IPS-11a (cell line): ENCODE measurements around the gene AMMECR1.
"Not testable (repeated sequence)": the region's sequence is repeated elsewhere in the genome, so short reads cannot be mapped to it uniquely, and the experiment has no call there.

Experiments
- H3K4me3 ChIP-seq: one replicate; pipeline ENCODE4 v1.5.1; 2013; ENCODE audit warnings: low read depth, low read length, control low read depth

Gene AMMECR1

GRCh38 chrX:110317820-110318663, at the start of gene AMMECR1:
Gene AMMECR1 (minus strand): TSS chrX:110318085. CDS start chrX:110318071, 14 bp downstream.
- H3K4me3 ChIP-seq = peak within 1 kb of the TSS; percentile 67

GRCh38 chrX:110363244-110363643, 45.4 kb upstream of the AMMECR1 start:
- H3K4me3 ChIP-seq = no peak overlapping the region

- H3K4me3 ChIP-seq = no peak overlapping the region
Measured at GRCh38 chrX:110359273-110359672, 41.4 kb upstream of the AMMECR1 start.

- H3K4me3 ChIP-seq = no peak within 1 kb of the TSS
Measured at GRCh38 chrX:110358548-110358947, 40.7 kb upstream of the AMMECR1 start, which contains the start of gene RTL9. Gene RTL9 (plus strand): TSS chrX:110358848. CDS start chrX:110450618, 91,770 bp downstream.

GRCh38 chrX:110346681-110347080, 28.8 kb upstream of the AMMECR1 start:
- no peak overlapping the region for H3K4me3 ChIP-seq

GRCh38 chrX:110341189-110342035, 23.5 kb upstream of the AMMECR1 start:
- no peak overlapping the region for H3K4me3 ChIP-seq

- H3K4me3 ChIP-seq = no peak overlapping the region
Measured at GRCh38 chrX:110338935-110339334, 21.1 kb upstream of the AMMECR1 start.

- H3K4me3 ChIP-seq = not testable (repeated sequence)
Measured at GRCh38 chrX:110333458-110333857, 15.6 kb upstream of the AMMECR1 start.

- no peak overlapping the region for H3K4me3 ChIP-seq
Measured at GRCh38 chrX:110331444-110332030, 13.7 kb upstream of the AMMECR1 start.

- not testable (repeated sequence) for H3K4me3 ChIP-seq
Measured at GRCh38 chrX:110328613-110329012, 10.7 kb upstream of the AMMECR1 start.

GRCh38 chrX:110327336-110327735, 9.5 kb upstream of the AMMECR1 start:
- H3K4me3 ChIP-seq = no peak overlapping the region

GRCh38 chrX:110326712-110327111, 8.8 kb upstream of the AMMECR1 start:
- no peak overlapping the region for H3K4me3 ChIP-seq

GRCh38 chrX:110322603-110323002, 4.7 kb upstream of the AMMECR1 start:
- no peak overlapping the region for H3K4me3 ChIP-seq

GRCh38 chrX:110321670-110322069, 3.8 kb upstream of the AMMECR1 start:
- H3K4me3 ChIP-seq = no peak overlapping the region

- no peak overlapping the region for H3K4me3 ChIP-seq
Measured at GRCh38 chrX:110321081-110321480, 3.2 kb upstream of the AMMECR1 start.

- H3K4me3 ChIP-seq = no peak overlapping the region
Measured at GRCh38 chrX:110320381-110320987, 2.6 kb upstream of the AMMECR1 start.

- H3K4me3 ChIP-seq = no peak overlapping the region
Measured at GRCh38 chrX:110318664-110318968, 731 bp upstream of the AMMECR1 start.

- peak overlapping the region; percentile 67 for H3K4me3 ChIP-seq
Measured at GRCh38 chrX:110317061-110317819, 645 bp downstream of the AMMECR1 start.

- H3K4me3 ChIP-seq = peak overlapping the region; percentile 67
Measured at GRCh38 chrX:110316351-110317060, 1.4 kb downstream of the AMMECR1 start.

- H3K4me3 ChIP-seq = no peak overlapping the region
Measured at GRCh38 chrX:110315551-110315950, 2.3 kb downstream of the AMMECR1 start.
